MM.1S (cell line): ENCODE data around the gene MIPEP.

Experiments
- EZH2 ChIP-seq: fragments of 300-600 bp; sonication (generic); optimal IDR thresholded peaks from 2 replicates; pipeline ENCODE3; 2017; ENCODE audit warnings: low read depth, mild to moderate bottlenecking, antibody characterized with exemption, low read length, mixed read lengths
- TF ChIP-seq, protein P1 (sequence below): fragments of 300-600 bp; sonication (generic); IDR thresholded peaks from 2 replicates; pipeline ENCODE4 v1.5.1; 2016; ENCODE audit warnings: antibody characterized with exemption, low read length, mixed read lengths

DNA sequence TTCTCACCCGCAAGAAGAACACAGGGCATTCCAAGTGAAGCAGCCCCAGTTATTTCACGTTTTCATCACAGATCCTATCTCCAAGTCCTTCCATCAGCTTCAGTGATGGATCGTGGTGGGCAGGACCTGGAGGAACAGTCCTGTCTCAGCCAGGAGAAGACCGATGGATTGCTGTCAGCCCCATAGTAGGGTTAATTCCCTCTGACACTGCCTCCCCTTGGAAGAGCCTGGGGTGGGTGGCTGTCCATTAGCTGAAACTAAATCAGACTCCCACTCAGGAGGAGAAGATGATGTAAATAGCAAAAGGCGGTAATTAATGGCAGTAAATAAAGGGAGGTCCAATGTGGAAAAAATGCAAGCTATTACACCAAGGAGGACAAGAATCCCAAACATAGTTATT, 188.0 kb downstream of the MIPEP start:
- TF ChIP-seq, protein P1, sequence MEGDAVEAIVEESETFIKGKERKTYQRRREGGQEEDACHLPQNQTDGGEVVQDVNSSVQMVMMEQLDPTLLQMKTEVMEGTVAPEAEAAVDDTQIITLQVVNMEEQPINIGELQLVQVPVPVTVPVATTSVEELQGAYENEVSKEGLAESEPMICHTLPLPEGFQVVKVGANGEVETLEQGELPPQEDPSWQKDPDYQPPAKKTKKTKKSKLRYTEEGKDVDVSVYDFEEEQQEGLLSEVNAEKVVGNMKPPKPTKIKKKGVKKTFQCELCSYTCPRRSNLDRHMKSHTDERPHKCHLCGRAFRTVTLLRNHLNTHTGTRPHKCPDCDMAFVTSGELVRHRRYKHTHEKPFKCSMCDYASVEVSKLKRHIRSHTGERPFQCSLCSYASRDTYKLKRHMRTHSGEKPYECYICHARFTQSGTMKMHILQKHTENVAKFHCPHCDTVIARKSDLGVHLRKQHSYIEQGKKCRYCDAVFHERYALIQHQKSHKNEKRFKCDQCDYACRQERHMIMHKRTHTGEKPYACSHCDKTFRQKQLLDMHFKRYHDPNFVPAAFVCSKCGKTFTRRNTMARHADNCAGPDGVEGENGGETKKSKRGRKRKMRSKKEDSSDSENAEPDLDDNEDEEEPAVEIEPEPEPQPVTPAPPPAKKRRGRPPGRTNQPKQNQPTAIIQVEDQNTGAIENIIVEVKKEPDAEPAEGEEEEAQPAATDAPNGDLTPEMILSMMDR: no peak
- no peak for TF ChIP-seq EZH2
